AG04449 (cell line): ENCODE results near the gene AGBL4.

Experiments used
- CTCF ChIA-PET: fragments of 350-600 bp; formaldehyde crosslinking; extraction: SDS; loops from one replicate; lab custom pipeline; 2021; ENCODE audit warnings: antibody characterized with exemption; lab: Yijun Ruan, JAX
- POLR2A ChIA-PET: fragments of 400-600, 350-600 bp; formaldehyde crosslinking; extraction: SDS; loops from one replicate; lab custom pipeline; 2020; ENCODE audit warnings: antibody characterized with exemption, inconsistent platforms; lab: Yijun Ruan, JAX
- DNase-seq: peaks from one replicate; pipeline ENCODE4 v3.0.0-alpha.2; 2010; ENCODE audit warnings: low read depth, low spot score
- H3K4me3 ChIP-seq: 2 replicates; pipeline ENCODE4 v1.5.1; 2011; ENCODE audit warnings: low read depth, mild to moderate bottlenecking, control low read depth, low read length
- CTCF ChIP-seq: IDR thresholded peaks from one replicate; pipeline ENCODE4 v1.5.1; 2011; ENCODE audit warnings: mild to moderate bottlenecking, moderate library complexity, low read length, control low read depth, inconsistent platforms; ENCODE audit not compliant: insufficient read depth; ENCODE audit errors: missing control alignments

AGBL4 gene

GRCh38 chr1:49166031-49166430 is 857.7 kb downstream of the AGBL4 start:
- POLR2A ChIA-PET: no interaction called here
- TF ChIP-seq CTCF: no peak
- no peak overlapping the region for H3K4me3 ChIP-seq
- CTCF ChIA-PET: no interaction called here
- DNase-seq: no peak

- CTCF ChIA-PET: no interaction called here
- POLR2A ChIA-PET: no interaction called here
- H3K4me3 ChIP-seq: no peak overlapping the region
- DNase-seq: no peak
- no peak for TF ChIP-seq CTCF
Observed at GRCh38 chr1:49163031-49163430, 860.7 kb downstream of the AGBL4 start.

GRCh38 chr1:49160677-49161076 is 863.1 kb downstream of the AGBL4 start:
- H3K4me3 ChIP-seq: no peak overlapping the region
- TF ChIP-seq CTCF: no peak
- no peak for DNase-seq
- ChIA-PET POLR2A (no interaction called here), CTCF (no interaction called here)

GRCh38 chr1:49136738-49137251 is 887.0 kb downstream of the AGBL4 start:
- ChIA-PET POLR2A (no interaction called here), CTCF (no interaction called here)
- H3K4me3 ChIP-seq: no peak overlapping the region
- no peak for TF ChIP-seq CTCF
- DNase-seq: no peak

- H3K4me3 ChIP-seq: no peak overlapping the region
- DNase-seq: no peak
- ChIA-PET CTCF (no interaction called here), POLR2A (no interaction called here)
- TF ChIP-seq CTCF: no peak
Observed at GRCh38 chr1:49125746-49126145, 898.0 kb downstream of the AGBL4 start.

- TF ChIP-seq CTCF: no peak
- DNase-seq: no peak
- ChIA-PET CTCF (no interaction called here), POLR2A (no interaction called here)
- H3K4me3 ChIP-seq: no peak overlapping the region
Observed at GRCh38 chr1:49111931-49112330, 911.8 kb downstream of the AGBL4 start.
